WTC11 (cell line): ENCODE measurements around the gene TNIK.

Experiments used
- ATF3 ChIP-seq: sonication (generic); formaldehyde crosslinking; conservative IDR thresholded peaks from 2 replicates; pipeline ENCODE4 v1.8.1; 2022; ENCODE audit warnings: mild to moderate bottlenecking, missing genetic modification reagents
- CTCF ChIP-seq: fragments of 200-600 bp; IDR thresholded peaks from 2 replicates; pipeline ENCODE4 v1.8.0; 2022; ENCODE audit warnings: antibody characterized with exemption
- E2F4 ChIP-seq: sonication (generic); formaldehyde crosslinking; IDR thresholded peaks from 2 replicates; pipeline ENCODE4 v1.8.1; 2022; ENCODE audit warnings: low read depth, mild to moderate bottlenecking, moderate library complexity, missing genetic modification reagents, borderline replicate concordance
- FOXK1 ChIP-seq: sonication (generic); formaldehyde crosslinking; IDR thresholded peaks from 2 replicates; pipeline ENCODE4 v1.8.0; 2022; ENCODE audit warnings: mild to moderate bottlenecking, moderate library complexity, missing genetic modification reagents
- IRF2 ChIP-seq: sonication (generic); formaldehyde crosslinking; IDR thresholded peaks from 2 replicates; pipeline ENCODE4 v1.8.0; 2022; ENCODE audit warnings: low read depth, missing genetic modification reagents, borderline replicate concordance
- JUN ChIP-seq: sonication (generic); formaldehyde crosslinking; IDR thresholded peaks from 2 replicates; pipeline ENCODE4 v1.8.0; 2023; ENCODE audit warnings: mild to moderate bottlenecking, missing genetic modification reagents
- MLX ChIP-seq: sonication (generic); formaldehyde crosslinking; IDR thresholded peaks from 2 replicates; pipeline ENCODE4 v1.8.1; 2023; ENCODE audit warnings: mild to moderate bottlenecking, missing genetic modification reagents, moderate library complexity
- USF2 ChIP-seq: sonication (generic); formaldehyde crosslinking; IDR thresholded peaks from 2 replicates; pipeline ENCODE4 v1.8.1; 2023; ENCODE audit warnings: mild to moderate bottlenecking, missing genetic modification reagents, moderate library complexity
- ZNF121 ChIP-seq: sonication (generic); formaldehyde crosslinking; IDR thresholded peaks from 2 replicates; pipeline ENCODE4 v1.8.0; 2023; ENCODE audit warnings: missing genetic modification reagents
- ZNF671 ChIP-seq: fragments of 250-450 bp; sonication (Bioruptor Pico); IDR thresholded peaks from 2 replicates; pipeline ENCODE4 v1.8.0; 2021; ENCODE audit warnings: mild to moderate bottlenecking

- TF ChIP-seq MLX (no peak), JUN (CRISPR knock-in tag) (no peak), CTCF (no peak), IRF2 (CRISPR knock-in tag) (no peak), ATF3 (CRISPR knock-in tag) (no peak), ZNF671 (no peak), USF2 (no peak), ZNF121 (no peak), FOXK1 (CRISPR knock-in tag) (no peak), E2F4 (CRISPR knock-in tag) (no peak)
Observed at GRCh38 chr3:171258316-171258715, 201.9 kb downstream of the TNIK start.
